Mesenchymal stem cell (in vitro differentiated cells and primary cell): ENCODE results near the gene MAGIX.

ENCODE experiments used
- DNase-seq: peaks from one replicate; pipeline ENCODE4 v3.0.0-alpha.2; 2013
- H2AFZ ChIP-seq: one replicate; pipeline ENCODE4 v1.6.1; 2013; ENCODE audit warnings: low read depth, mild to moderate bottlenecking, control low read depth, inconsistent platforms, low read length, moderate library complexity
- H2AK5ac ChIP-seq: 2 replicates; pipeline ENCODE4 v1.6.1; 2013; ENCODE audit warnings: low read length, moderate library complexity, mild to moderate bottlenecking, inconsistent platforms; ENCODE audit not compliant: severe bottlenecking
- H2BK120ac ChIP-seq: one replicate; pipeline ENCODE4 v1.6.1; 2013; ENCODE audit warnings: low read depth, mild to moderate bottlenecking, inconsistent platforms, low read length, moderate library complexity
- H2BK12ac ChIP-seq, 2 experiments: one replicate each; pipeline ENCODE4 v1.6.1; 2013; ENCODE audit warnings: inconsistent platforms in 2 of 2, low read length in 2 of 2, mild to moderate bottlenecking in 2 of 2, moderate library complexity in 2 of 2, control low read depth in 1 of 2
- H2BK15ac ChIP-seq: one replicate; pipeline ENCODE4 v1.6.1; 2013; ENCODE audit warnings: mild to moderate bottlenecking, low read depth, inconsistent platforms; ENCODE audit not compliant: poor library complexity, severe bottlenecking
- H2BK5ac ChIP-seq: 2 replicates; pipeline ENCODE4 v1.6.1; 2013; ENCODE audit warnings: low read depth, mild to moderate bottlenecking, low read length, control low read depth, inconsistent platforms; ENCODE audit not compliant: poor library complexity, severe bottlenecking
- H3K14ac ChIP-seq, 2 experiments: one replicate each; pipeline ENCODE4 v1.6.1; 2013; ENCODE audit warnings: inconsistent platforms in 2 of 2, low read length in 2 of 2, control low read depth in 1 of 2, mild to moderate bottlenecking in 1 of 2, moderate library complexity in 1 of 2
- H3K18ac ChIP-seq, 2 experiments: one replicate each; pipeline ENCODE4 v1.6.1; 2013; ENCODE audit warnings: inconsistent platforms in 2 of 2, low read length in 2 of 2, control low read depth in 1 of 2, low read depth in 1 of 2, mild to moderate bottlenecking in 1 of 2
- H3K23ac ChIP-seq, 2 experiments: one replicate each; pipeline ENCODE4 v1.6.1; 2013; ENCODE audit warnings: inconsistent platforms in 2 of 2, low read length in 2 of 2, mild to moderate bottlenecking in 2 of 2, moderate library complexity in 2 of 2, control low read depth in 1 of 2
- H3K27ac ChIP-seq: 2 replicates; pipeline ENCODE4 v1.5.1; 2013; ENCODE audit warnings: mild to moderate bottlenecking, moderate library complexity, low read length, control low read depth, inconsistent platforms; ENCODE audit not compliant: poor library complexity, severe bottlenecking
- H3K27me3 ChIP-seq, 2 experiments: 2 replicates each; pipeline versions ENCODE4 v1.6.1 to v1.7.0; 2013; ENCODE audit warnings: low read length in 2 of 2, mild to moderate bottlenecking in 2 of 2, moderate library complexity in 2 of 2, control low read depth in 1 of 2, inconsistent platforms in 1 of 2; ENCODE audit not compliant: control insufficient read depth in 1 of 2, insufficient read depth in 1 of 2
- H3K36me3 ChIP-seq, 2 experiments: 2 replicates each; pipeline versions ENCODE4 v1.6.1 to v1.7.0; 2013; ENCODE audit warnings: low read length in 2 of 2, control low read depth in 1 of 2, inconsistent platforms in 1 of 2, low read depth in 1 of 2, mild to moderate bottlenecking in 1 of 2; ENCODE audit not compliant: insufficient read depth in 2 of 2, control insufficient read depth in 1 of 2
- H3K4ac ChIP-seq, 2 experiments: one replicate each; pipeline ENCODE4 v1.6.1; 2013; ENCODE audit warnings: inconsistent platforms in 2 of 2, low read length in 2 of 2, mild to moderate bottlenecking in 2 of 2, moderate library complexity in 2 of 2, control low read depth in 1 of 2, low read depth in 1 of 2
- H3K4me1 ChIP-seq: 2 replicates; pipeline ENCODE4 v1.6.1; 2013; ENCODE audit warnings: low read depth, low read length, control low read depth; ENCODE audit not compliant: control insufficient read depth, insufficient read depth
- H3K4me2 ChIP-seq: 2 replicates; pipeline ENCODE4 v1.6.1; 2013; ENCODE audit warnings: low read length, mild to moderate bottlenecking, inconsistent platforms; ENCODE audit not compliant: poor library complexity, severe bottlenecking
- H3K4me3 ChIP-seq, 2 experiments: 2 replicates each; pipeline versions ENCODE4 v1.5.1 to v1.7.0; 2013; ENCODE audit warnings: low read length in 2 of 2, mild to moderate bottlenecking in 2 of 2, control low read depth in 1 of 2, low read depth in 1 of 2; ENCODE audit not compliant: insufficient read depth in 1 of 2
- H3K79me1 ChIP-seq: replicated peaks from 2 replicates; pipeline ENCODE4 v1.6.1; 2013; ENCODE audit warnings: mild to moderate bottlenecking, control low read depth, low read length, inconsistent platforms; ENCODE audit not compliant: poor library complexity, severe bottlenecking
- H3K9ac ChIP-seq: 2 replicates; pipeline ENCODE4 v1.7.0; 2013; ENCODE audit warnings: mild to moderate bottlenecking, low read length, moderate library complexity
- H3K9me3 ChIP-seq: 2 replicates; pipeline ENCODE4 v1.7.0; 2013; ENCODE audit warnings: mild to moderate bottlenecking, low read length; ENCODE audit not compliant: control insufficient read depth
- H4K8ac ChIP-seq: one replicate; pipeline ENCODE4 v1.6.1; 2013; ENCODE audit warnings: inconsistent platforms, mild to moderate bottlenecking, low read length, moderate library complexity
- H4K91ac ChIP-seq: one replicate; pipeline ENCODE4 v1.6.1; 2013; ENCODE audit warnings: mild to moderate bottlenecking, low read length, inconsistent platforms
- WGBS: methylation state at CpG from one replicate; pipeline ENCODE4 v1.1.7; 2013; ENCODE audit warnings: mixed read lengths; 5-methylcytosine and 5-hydroxymethylcytosine counted together

MAGIX gene

GRCh38 chrX:49177338-49177833, 14.8 kb downstream of the MAGIX start:
- Histone ChIP-seq H3K27me3 (no peaks in the 10 kb centered on the region), H3K23ac (no peak overlapping the region), H2BK120ac (peak overlapping the region; percentile 3), H2BK12ac (no peak overlapping the region), H2AK5ac (no peak overlapping the region), H3K4ac (no peak overlapping the region), H3K9me3 (no peaks in the 10 kb centered on the region), H2AFZ (no peak overlapping the region), H3K4me3 (no peak overlapping the region), H3K9ac (no peak overlapping the region), H2BK15ac (no peak overlapping the region), H3K4me2 (no peak overlapping the region), H3K14ac (no peak overlapping the region), H2BK5ac (no peak overlapping the region), H3K18ac (no peak overlapping the region), H3K79me1 (peaks cover 4% of the 10 kb centered on the region), H4K8ac (no peak overlapping the region), H3K4me1 (peaks cover 5% of the 10 kb centered on the region), H3K27ac (no peak overlapping the region), H3K36me3 (peaks cover 20 to 63% of the 10 kb centered on the region in 2 experiments), H4K91ac (no peak overlapping the region)
- 100% methylated on average over 4 of the region's 4 CpGs for WGBS
- no peak for DNase-seq

- H3K79me1 ChIP-seq = peaks cover 4% of the 10 kb centered on the region
- H3K9ac ChIP-seq = no peak overlapping the region
- H2BK12ac ChIP-seq = no peak overlapping the region
- no peak overlapping the region for H3K27ac ChIP-seq
- H3K9me3 ChIP-seq = no peaks in the 10 kb centered on the region
- H3K4me1 ChIP-seq = peaks cover 4% of the 10 kb centered on the region
- H3K4me3 ChIP-seq = no peak overlapping the region
- no peak overlapping the region for H4K91ac ChIP-seq
- H4K8ac ChIP-seq = no peak overlapping the region
- no peak overlapping the region for H3K18ac ChIP-seq
- H3K23ac ChIP-seq = no peak overlapping the region
- 97% methylated on average over 23 of the region's 23 CpGs for WGBS
- no peak overlapping the region for H2AK5ac ChIP-seq
- no peak overlapping the region for H3K4me2 ChIP-seq
- H3K14ac ChIP-seq = no peak overlapping the region
- peaks cover 21 to 66% of the 10 kb centered on the region in 2 experiments for H3K36me3 ChIP-seq
- H3K27me3 ChIP-seq = no peaks in the 10 kb centered on the region
- no peak for DNase-seq
- no peak overlapping the region for H2BK5ac ChIP-seq
- H2AFZ ChIP-seq = no peak overlapping the region
- no peak overlapping the region for H2BK15ac ChIP-seq
- no peak overlapping the region for H2BK120ac ChIP-seq
- no peak overlapping the region for H3K4ac ChIP-seq
Measured at GRCh38 chrX:49177873-49178480, 15.4 kb downstream of the MAGIX start.

- Histone ChIP-seq H3K36me3 (peaks cover 23 to 67% of the 10 kb centered on the region in 2 experiments), H2BK12ac (no peak overlapping the region), H3K27ac (no peak overlapping the region), H3K9ac (no peak overlapping the region), H2BK15ac (no peak overlapping the region), H4K91ac (no peak overlapping the region), H2AK5ac (no peak overlapping the region), H3K4me2 (no peak overlapping the region), H3K4ac (no peak overlapping the region), H3K4me3 (no peak overlapping the region), H3K9me3 (no peaks in the 10 kb centered on the region), H3K18ac (no peak overlapping the region), H2BK120ac (no peak overlapping the region), H3K14ac (no peak overlapping the region), H2AFZ (no peak overlapping the region), H4K8ac (no peak overlapping the region), H3K27me3 (no peaks in the 10 kb centered on the region), H3K4me1 (no peaks in the 10 kb centered on the region), H2BK5ac (no peak overlapping the region), H3K23ac (no peak overlapping the region), H3K79me1 (peaks cover 7% of the 10 kb centered on the region)
- 100% methylated on average over 2 of the region's 3 CpGs for WGBS
- DNase-seq = no peak
Measured at GRCh38 chrX:49178537-49178936, 16.0 kb downstream of the MAGIX start.

GRCh38 chrX:49179358-49179757, 16.8 kb downstream of the MAGIX start:
- no peak overlapping the region for H3K27ac ChIP-seq
- H4K91ac ChIP-seq = no peak overlapping the region
- H3K27me3 ChIP-seq = no peaks in the 10 kb centered on the region
- H2AK5ac ChIP-seq = no peak overlapping the region
- no peak overlapping the region for H3K4me3 ChIP-seq
- no peak overlapping the region for H2BK120ac ChIP-seq
- H3K9me3 ChIP-seq = no peaks in the 10 kb centered on the region
- no peak overlapping the region for H4K8ac ChIP-seq
- no peak overlapping the region for H3K4me2 ChIP-seq
- H3K4me1 ChIP-seq = peaks cover 4% of the 10 kb centered on the region
- H3K36me3 ChIP-seq = peaks cover 17 to 65% of the 10 kb centered on the region in 2 experiments
- no peak overlapping the region for H3K4ac ChIP-seq
- H3K9ac ChIP-seq = no peak overlapping the region
- H3K14ac ChIP-seq = no peak overlapping the region
- no peak overlapping the region for H2BK12ac ChIP-seq
- H2AFZ ChIP-seq = no peak overlapping the region
- 100% methylated on average over 1 of the region's 2 CpGs for WGBS
- no peak overlapping the region for H3K18ac ChIP-seq
- peaks cover 8% of the 10 kb centered on the region for H3K79me1 ChIP-seq
- H2BK15ac ChIP-seq = no peak overlapping the region
- no peak for DNase-seq
- H2BK5ac ChIP-seq = no peak overlapping the region
- H3K23ac ChIP-seq = no peak overlapping the region
